Left ventricle myocardium inferior (tissue), 1 donor: ENCODE data around the gene GUCY2D. TPM values are rescaled to one million over a fixed set of nuclear protein-coding genes. Genes with fewer than 3 reads are reported as not detected.

Source experiments
- DNase-seq: peaks from one replicate; pipeline ENCODE4 v3.0.0-alpha.2; 2020
- H3K27ac ChIP-seq: fragments of 200-600 bp; replicated peaks from 2 replicates; pipeline ENCODE4 v1.8.0; 2021
- H3K27me3 ChIP-seq: fragments of 200-600 bp; 2 replicates; pipeline ENCODE4 v1.8.0; 2021; ENCODE audit warnings: low read depth
- H3K36me3 ChIP-seq: fragments of 200-600 bp; 2 replicates; pipeline ENCODE4 v1.8.0; 2021
- H3K4me1 ChIP-seq: fragments of 200-600 bp; 2 replicates; pipeline ENCODE4 v1.8.0; 2021
- H3K4me3 ChIP-seq: fragments of 200-600 bp; 2 replicates; pipeline ENCODE4 v1.8.0; 2021; ENCODE audit warnings: mild to moderate bottlenecking, moderate library complexity
- H3K9me3 ChIP-seq: fragments of 200-600 bp; replicated peaks from 2 replicates; pipeline ENCODE4 v1.8.0; 2021
- CTCF ChIP-seq: fragments of 200-600 bp; IDR thresholded peaks from 2 replicates; pipeline ENCODE4 v1.8.0; 2021; ENCODE audit warnings: antibody characterized with exemption, mild to moderate bottlenecking, borderline replicate concordance
- intact Hi-C: fragments of 100-400 bp; cut with micrococcal nuclease; formaldehyde crosslinking; loops from one replicate; pipeline ENCODE4 v1.11.0; 2022
- total RNA-seq: library from RNA; stranded (reverse); fragmentation: NEBNext Ultra II Directional; extraction: Animal tissue kit (Norgen Biotek cat#: 25700); gene quantifications from one replicate; pipeline ENCODE4 v1.2.1, GENCODE V29; 2021
- donor health status: DM: no; HTN: yes; CAD: no; lungs with severe emphysema.

The GUCY2D gene
- total RNA-seq, 1 donor from 2014 or later = not detected

- H3K9me3 ChIP-seq = no peaks in the 10 kb centered on the region
- peaks cover 4% of the 10 kb centered on the region for H3K4me1 ChIP-seq
- DNase-seq = no peak
- H3K36me3 ChIP-seq = no peaks in the 10 kb centered on the region
- peaks cover 74% of the 10 kb centered on the region for H3K27me3 ChIP-seq
- no peak overlapping the region for H3K4me3 ChIP-seq
- no peak for TF ChIP-seq CTCF
- no peak overlapping the region for H3K27ac ChIP-seq
- intact Hi-C loops = loop anchor here (5.0 to 10.0 kb wide), 2 partner anchors 73 to 120 kb away; no protein-coding TSS in a partner anchor
Measured at GRCh38 chr17:7984904-7985303, 17.5 kb upstream of the GUCY2D start.

- intact Hi-C loops = loop anchor here (5.0 to 10.0 kb wide), 2 partner anchors 75 to 123 kb away; no protein-coding TSS in a partner anchor
- no peaks in the 10 kb centered on the region for H3K9me3 ChIP-seq
- peaks cover 53% of the 10 kb centered on the region for H3K27me3 ChIP-seq
- no peak for TF ChIP-seq CTCF
- DNase-seq = no peak
- no peak overlapping the region for H3K27ac ChIP-seq
- H3K36me3 ChIP-seq = no peaks in the 10 kb centered on the region
- no peak overlapping the region for H3K4me3 ChIP-seq
- peaks cover 10% of the 10 kb centered on the region for H3K4me1 ChIP-seq
Measured at GRCh38 chr17:7987112-7987893, 15.1 kb upstream of the GUCY2D start.

GRCh38 chr17:7988750-7989178, 13.7 kb upstream of the GUCY2D start:
- Histone ChIP-seq H3K27ac (no peak overlapping the region), H3K4me3 (no peak overlapping the region), H3K36me3 (no peaks in the 10 kb centered on the region), H3K4me1 (peaks cover 10% of the 10 kb centered on the region), H3K27me3 (peaks cover 38% of the 10 kb centered on the region), H3K9me3 (no peaks in the 10 kb centered on the region)
- intact Hi-C loops = loop anchor here (5.0 to 10.0 kb wide), 2 partner anchors 76 to 124 kb away; no protein-coding TSS in a partner anchor
- TF ChIP-seq CTCF = peak; percentile 82
- DNase-seq = no peak

- peaks cover 10% of the 10 kb centered on the region for H3K4me1 ChIP-seq
- peak overlapping the region; percentile 16 for H3K27ac ChIP-seq
- peak; percentile 97 for TF ChIP-seq CTCF
- no peaks in the 10 kb centered on the region for H3K36me3 ChIP-seq
- intact Hi-C loops = loop anchor here (5.0 to 10.0 kb wide), 3 partner anchors 78 to 245 kb away; no protein-coding TSS in a partner anchor
- peak overlapping the region; percentile 69 for H3K4me3 ChIP-seq
- peak; percentile 82 for DNase-seq
- peaks cover 26% of the 10 kb centered on the region for H3K27me3 ChIP-seq
- H3K9me3 ChIP-seq = no peaks in the 10 kb centered on the region
Measured at GRCh38 chr17:7989781-7990655, 12.4 kb upstream of the GUCY2D start.

GRCh38 chr17:7992516-7992915, 9.9 kb upstream of the GUCY2D start:
- Histone ChIP-seq H3K4me1 (peaks cover 21% of the 10 kb centered on the region), H3K4me3 (no peak overlapping the region), H3K27me3 (peaks cover 7% of the 10 kb centered on the region), H3K36me3 (no peaks in the 10 kb centered on the region), H3K27ac (no peak overlapping the region), H3K9me3 (no peaks in the 10 kb centered on the region)
- intact Hi-C loops = loop anchor here (10.0 kb wide), 1 partner anchor 248 kb away; no protein-coding TSS in a partner anchor
- TF ChIP-seq CTCF = no peak
- no peak for DNase-seq
